ENCODE measurements around the gene LTBP4.

GRCh38 chr19:40561947-40562346, 39.2 kb upstream of the LTBP4 start:
- no peak for TF ChIP-seq CTCF (optimal IDR thresholded peaks at IDR 0.05 in 1 of 3, IDR thresholded peaks at IDR 0.05 in 1 of 3, conservative IDR thresholded peaks at IDR 0.05 in 1 of 3; ENCODE audit: extremely low read depth in 1 of 3, insufficient read depth in 2 of 3, low read length in 3 of 3)
- no peak for TF ChIP-seq EZH2 (IDR thresholded peaks at IDR 0.05; ENCODE audit: low read length)
